Activated B cell treated with CpG ODN at 0.5 μM for 24 hours (primary cell): ENCODE results near the gene ARHGAP23. TPM values are rescaled to one million over a fixed set of nuclear protein-coding genes. Genes with fewer than 3 reads are reported as not detected.

ENCODE experiments used
- ATAC-seq: fragments of 200-7000 bp; cut with Tn5 transposase; one replicate; pipeline ENCODE4 v1.10.0; 2021; ENCODE audit warnings: low read depth, mild to moderate bottlenecking, moderate library complexity
- CTCF ChIA-PET: fragments of 350-600 bp; sonication (Branson Sonifier 250); formaldehyde crosslinking; loops from one replicate; lab custom pipeline; 2021; ENCODE audit warnings: antibody characterized with exemption; lab: Charles Lee
- POLR2A ChIA-PET: fragments of 350-600 bp; sonication (Branson Sonifier 250); formaldehyde crosslinking; loops from one replicate; lab custom pipeline; 2021; ENCODE audit warnings: antibody characterized with exemption; lab: Charles Lee
- DNase-seq: peaks from one replicate; pipeline ENCODE4 v3.0.0; 2022
- H3K27ac Mint-ChIP-seq: one replicate; pipeline ENCODE4 v1.8.0; 2020; ENCODE audit warnings: mixed read lengths
- H3K27me3 Mint-ChIP-seq: one replicate; pipeline ENCODE4 v1.8.0; 2021; ENCODE audit warnings: mixed read lengths
- H3K36me3 Mint-ChIP-seq: one replicate; pipeline ENCODE4 v1.8.0; 2021; ENCODE audit warnings: low read depth, mixed read lengths
- H3K4me1 Mint-ChIP-seq: one replicate; pipeline ENCODE4 v1.8.0; 2021; ENCODE audit warnings: mixed read lengths
- H3K4me3 Mint-ChIP-seq: one replicate; pipeline ENCODE4 v1.8.0; 2020; ENCODE audit warnings: mild to moderate bottlenecking, mixed read lengths
- H3K9me3 Mint-ChIP-seq: one replicate; pipeline ENCODE4 v1.8.0; 2020; ENCODE audit warnings: mixed read lengths
- CTCF ChIP-seq: fragments of 200-600 bp; IDR thresholded peaks from one replicate; pipeline ENCODE4 v1.8.0; 2022; ENCODE audit warnings: antibody characterized with exemption, mild to moderate bottlenecking
- intact Hi-C: fragments of 100-400 bp; cut with micrococcal nuclease; formaldehyde crosslinking; loops from one replicate; pipeline ENCODE4 v1.15.1; 2024
- total RNA-seq: library from RNA; stranded (reverse); gene quantifications from 2 replicates; pipeline ENCODE4 v1.2.3, GENCODE V29; 2022

The ARHGAP23 gene
- total RNA-seq, 1 donor from 2014 or later = 1.3 TPM

GRCh38 chr17:38557836-38558727 lies 129.8 kb downstream of the ARHGAP23 start:
- CTCF ChIA-PET = interaction anchor here (0.6 to 4.6 kb wide), 28 partner anchors 10 to 1320 kb away, joined by 3 to 83 read pairs (median 4); partner anchors contain the start of genes EPOP, MLLT6, PSMB3 and SRCIN1
- intact Hi-C loops = loop anchor here (1.0 to 5.0 kb wide), 6 partner anchors 26 to 595 kb away; partner anchors contain the start of genes EPOP and PSMB3
- no peak for TF ChIP-seq CTCF
- Mint-ChIP-seq H3K27ac (peak overlapping the region; percentile 31), H3K4me1 (peaks cover 25% of the 10 kb centered on the region), H3K4me3 (peak overlapping the region; percentile 91), H3K36me3 (no peaks in the 10 kb centered on the region), H3K27me3 (peaks cover 18% of the 10 kb centered on the region), H3K9me3 (no peaks in the 10 kb centered on the region)
- POLR2A ChIA-PET = interaction anchor here (0.5 to 2.3 kb wide), 12 partner anchors 21 to 1609 kb away, joined by 3 to 9 read pairs (median 5); partner anchors contain the start of genes EPOP, MLLT6, RPL23 and SOCS7
- ATAC-seq = peak; percentile 80
- DNase-seq = peak; percentile 86

- H3K4me1 Mint-ChIP-seq = peaks cover 26% of the 10 kb centered on the region
- H3K9me3 Mint-ChIP-seq = no peaks in the 10 kb centered on the region
- peaks cover 19% of the 10 kb centered on the region for H3K27me3 Mint-ChIP-seq
- no peak for TF ChIP-seq CTCF
- DNase-seq = no peak
- ChIA-PET CTCF (interaction anchor here (0.9 to 4.6 kb wide), 22 partner anchors 17 to 424 kb away, joined by 3 to 83 read pairs (median 4); partner anchors contain the start of genes EPOP, MLLT6 and PSMB3), POLR2A (interaction anchor here (0.6 to 2.3 kb wide), 7 partner anchors 113 to 295 kb away, joined by 3 to 9 read pairs (median 5); partner anchors contain the start of genes EPOP, MLLT6, RPL23 and SOCS7)
- intact Hi-C loops = loop anchor here (1.0 to 5.0 kb wide), 9 partner anchors 13 to 595 kb away; partner anchors contain the start of genes CISD3, EPOP and PSMB3
- peak overlapping the region; percentile 91 for H3K4me3 Mint-ChIP-seq
- peak overlapping the region; percentile 18 for H3K27ac Mint-ChIP-seq
- peak; percentile 18 for ATAC-seq
- H3K36me3 Mint-ChIP-seq = no peaks in the 10 kb centered on the region
Observed at GRCh38 chr17:38558728-38559050, 130.4 kb downstream of the ARHGAP23 start.

GRCh38 chr17:38559051-38559879 lies 131.0 kb downstream of the ARHGAP23 start:
- Mint-ChIP-seq H3K27ac (peak overlapping the region; percentile 18), H3K9me3 (no peaks in the 10 kb centered on the region), H3K4me3 (peak overlapping the region; percentile 91), H3K4me1 (peaks cover 28% of the 10 kb centered on the region), H3K36me3 (no peaks in the 10 kb centered on the region), H3K27me3 (peaks cover 22% of the 10 kb centered on the region)
- intact Hi-C loops = loop anchor here (1.0 to 5.0 kb wide), 5 partner anchors 12 to 193 kb away; partner anchors contain the start of genes CISD3, EPOP and PSMB3
- ATAC-seq (peak; percentile 80), DNase-seq (peak; percentile 87)
- no peak for TF ChIP-seq CTCF
- ChIA-PET CTCF (interaction anchor here (0.9 to 4.6 kb wide), 11 partner anchors 9 to 424 kb away, joined by 3 to 83 read pairs (median 7); no protein-coding TSS in a partner anchor), POLR2A (interaction anchor here (0.6 to 2.3 kb wide), 10 partner anchors 74 to 295 kb away, joined by 3 to 15 read pairs (median 5); partner anchors contain the start of genes EPOP, MLLT6, PSMB3 and RPL23)

- intact Hi-C loops = loop anchor here (1.0 to 5.0 kb wide), 5 partner anchors 11 to 192 kb away; partner anchors contain the start of genes CISD3, EPOP and PSMB3
- no peak for TF ChIP-seq CTCF
- Mint-ChIP-seq H3K27me3 (peaks cover 25% of the 10 kb centered on the region), H3K27ac (no peak overlapping the region), H3K36me3 (no peaks in the 10 kb centered on the region), H3K4me1 (peaks cover 30% of the 10 kb centered on the region), H3K9me3 (no peaks in the 10 kb centered on the region), H3K4me3 (no peak overlapping the region)
- CTCF ChIA-PET = interaction anchor here (0.6 to 4.6 kb wide), 9 partner anchors 10 to 1540 kb away, joined by 3 to 83 read pairs (median 5); no protein-coding TSS in a partner anchor
- DNase-seq (no peak), ATAC-seq (no peak)
- POLR2A ChIA-PET = interaction anchor here (0.6 to 2.3 kb wide), 6 partner anchors 74 to 192 kb away, joined by 3 to 15 read pairs (median 6); partner anchors contain the start of genes EPOP and PSMB3
Observed at GRCh38 chr17:38559880-38560230, 131.6 kb downstream of the ARHGAP23 start.
